Right renal cortex interstitium (tissue), 3 donors: ENCODE data around the gene DMKN. TPM values are rescaled to one million over a fixed set of nuclear protein-coding genes. Genes with fewer than 3 reads are reported as not detected.

Experiments
- DNase-seq, 3 donors: peaks; one replicate each; pipeline ENCODE4 v3.0.0-alpha.2; 2013; ENCODE audit warnings: low read depth in 3 of 3, low spot score in 2 of 3
- polyA plus RNA-seq, 3 donors: library from polyadenylated mRNA; unstranded; fragments of 120-200 nt; gene quantifications; one replicate each; pipeline ENCODE4 v1.2.1, GENCODE V29; 2013; ENCODE audit not compliant: insufficient read length in 3 of 3

Gene DMKN
- polyA plus RNA-seq, 3 donors = 68.1 to 72.6 (median 69.0) TPM

DNA sequence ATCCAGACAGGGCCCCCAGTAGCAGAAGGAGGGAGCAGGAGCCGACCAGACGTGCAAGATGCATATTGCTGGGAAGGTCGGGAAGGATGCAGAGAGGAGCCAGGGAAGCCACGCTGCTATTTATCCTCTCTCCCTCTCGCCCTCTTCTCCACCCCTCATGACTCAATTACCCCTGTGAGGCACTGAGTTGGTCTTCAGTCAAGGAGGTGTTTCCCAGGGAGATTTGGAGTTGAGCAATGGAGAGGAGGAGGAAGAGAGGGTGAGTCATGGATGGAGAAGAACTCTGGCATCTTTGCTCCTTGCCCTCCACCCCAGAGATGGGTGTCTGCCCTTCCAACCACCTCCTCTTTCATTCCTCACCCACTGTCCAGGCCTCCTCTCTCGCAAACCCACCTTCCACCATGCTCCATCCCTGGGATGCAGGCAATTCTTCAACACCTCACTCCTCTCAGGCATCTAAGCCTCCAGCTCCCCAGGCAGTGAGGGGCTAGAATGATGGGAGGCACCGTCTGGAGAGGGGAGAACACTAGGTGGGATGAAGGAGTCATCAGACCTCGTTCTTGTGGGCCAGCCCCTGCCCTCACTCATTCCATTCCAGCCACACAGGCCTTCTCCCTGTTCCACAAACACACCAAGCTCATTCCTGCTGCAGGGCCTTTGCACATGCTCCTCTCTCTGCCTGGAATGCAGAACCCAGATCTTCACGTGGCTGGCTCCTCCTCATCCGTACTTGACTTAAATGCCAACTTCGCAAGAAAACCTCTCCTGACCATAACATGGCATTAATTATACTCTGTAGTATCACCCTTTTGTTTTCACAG is 15.0 kb upstream of the DMKN start, which contains the start of gene SBSN:
Gene SBSN (minus strand): TSS at position 94 of the 821 bp plus-strand sequence. CDS start 30 bp downstream, at position 64.
- no peak for DNase-seq

GRCh38 chr19:35525873-35526272 is 12.4 kb upstream of the DMKN start:
- no peak for DNase-seq

DNA sequence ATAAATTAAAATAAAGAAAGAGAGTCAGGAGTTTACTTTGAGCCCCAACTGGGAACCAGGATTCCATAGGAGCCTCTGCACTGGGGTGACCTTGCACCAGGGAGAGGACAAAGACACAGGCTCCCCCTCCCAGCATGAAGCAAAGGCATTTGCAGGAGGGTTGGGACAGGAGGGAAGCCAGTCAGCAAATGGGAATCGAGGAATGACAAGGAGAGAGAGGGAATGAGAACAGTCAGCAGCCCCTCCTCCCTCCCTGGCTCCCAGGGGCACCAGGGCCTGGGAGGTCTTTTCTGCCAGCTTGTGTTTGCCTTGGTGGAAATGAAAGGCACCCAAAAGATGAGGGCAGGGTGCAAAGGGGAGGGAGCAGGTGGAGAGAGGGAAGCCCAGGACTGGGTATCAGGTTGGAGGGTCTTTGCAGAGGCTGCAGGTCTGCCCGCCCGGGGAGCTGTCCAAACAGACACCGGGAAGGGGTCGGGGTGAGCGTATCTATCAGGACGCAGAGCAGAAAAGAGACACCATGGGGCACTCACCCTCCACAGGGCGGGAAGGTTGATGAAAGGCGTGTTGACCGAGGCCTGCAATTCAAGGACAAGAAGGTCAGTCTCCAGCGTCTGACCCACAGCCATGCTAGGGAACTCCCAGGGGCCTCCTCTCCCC is 10.9 kb upstream of the DMKN start:
- no peak for DNase-seq

DNA sequence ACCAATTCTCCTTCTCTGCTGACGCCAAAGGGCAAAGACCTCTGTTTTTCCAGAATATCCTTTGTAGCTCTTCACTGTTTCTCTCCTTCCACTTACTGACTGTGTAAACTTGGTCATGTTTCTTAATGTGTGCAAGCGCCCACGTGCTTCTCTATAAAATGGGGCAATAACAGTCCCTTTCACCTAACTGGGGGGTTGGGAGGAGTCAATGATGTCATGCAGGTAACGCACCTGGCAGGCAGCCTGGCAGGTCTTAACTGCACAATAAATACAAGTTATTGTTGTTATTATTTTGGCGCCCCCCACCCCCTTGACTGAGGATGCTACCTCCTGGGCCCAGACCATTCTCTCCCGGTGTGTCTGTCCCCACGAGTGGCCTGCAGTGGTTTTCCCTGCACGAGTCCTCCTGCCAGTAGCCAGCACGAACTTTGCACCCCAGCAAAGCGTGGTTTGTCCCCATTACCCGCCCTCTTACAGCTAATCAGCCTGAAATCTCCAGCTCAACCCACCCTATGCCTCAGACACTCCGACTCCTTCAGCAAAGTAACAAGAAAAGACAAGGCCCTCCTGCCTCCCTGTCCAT is 9.4 kb upstream of the DMKN start:
- DNase-seq = no peak

- DNase-seq = no peak
These were observed 7.8 kb upstream of the DMKN start for GRCh38 chr19:35521124-35521743.

DNA sequence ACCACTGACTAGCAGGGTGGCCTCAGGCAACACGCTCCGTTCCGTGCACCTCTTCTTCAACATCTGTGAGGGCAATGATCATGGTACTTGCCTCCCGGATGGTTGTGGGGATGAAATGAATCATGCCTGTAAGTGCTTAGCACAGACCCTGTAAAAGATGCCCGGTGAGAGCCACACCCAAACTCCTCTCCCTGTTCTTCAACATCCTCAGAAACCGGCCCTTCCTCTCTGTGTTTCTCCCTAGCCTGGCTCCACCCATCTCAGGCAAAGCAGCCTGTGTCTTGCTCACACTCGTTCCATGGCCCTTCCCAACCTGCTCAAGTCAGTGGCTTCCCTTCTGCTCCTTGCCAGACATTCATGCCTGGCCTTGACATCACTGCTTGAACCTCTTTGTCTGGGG is 5.8 kb upstream of the DMKN start:
- no peak for DNase-seq

DNA sequence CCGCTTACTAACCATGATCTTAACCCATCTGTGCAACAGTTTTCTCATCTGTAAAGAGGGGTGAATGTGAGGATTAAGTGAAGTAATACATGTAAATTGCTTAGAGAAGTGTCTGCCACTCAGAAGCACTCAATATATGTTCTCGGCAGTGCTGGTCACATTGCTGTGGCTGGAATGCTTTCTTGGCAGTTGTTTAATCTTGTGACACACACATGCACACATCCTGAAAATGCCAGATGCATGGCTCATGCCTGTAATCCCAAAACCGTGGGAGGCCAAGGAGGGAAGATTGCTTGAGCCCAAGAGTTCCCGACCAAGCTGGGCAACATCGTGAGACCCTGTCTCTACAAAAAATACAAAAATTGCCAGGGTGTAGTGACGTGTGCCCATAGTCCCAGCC is 4.9 kb upstream of the DMKN start:
- DNase-seq = no peak

DNA sequence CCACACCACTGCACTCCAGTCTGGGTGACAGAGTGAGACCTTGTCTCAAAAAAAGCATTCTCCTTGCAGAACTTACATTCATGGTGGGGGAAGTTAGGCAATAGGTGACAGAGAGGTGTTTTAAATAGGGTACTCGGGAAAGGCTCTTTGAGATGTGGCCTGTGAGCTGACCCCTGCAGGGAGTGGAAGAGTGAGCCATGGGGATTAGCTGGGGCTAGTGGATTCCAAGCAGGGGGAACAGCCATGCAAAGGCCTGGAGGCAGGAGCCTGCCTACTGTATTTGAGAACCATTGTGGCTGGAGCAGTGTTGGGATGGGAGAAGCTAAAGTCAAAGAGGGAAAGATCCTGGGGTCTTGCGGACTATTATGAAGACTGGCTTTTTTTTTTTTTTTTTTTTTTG is 3.9 kb upstream of the DMKN start:
- no peak for DNase-seq

GRCh38 chr19:35516310-35516709 is 2.9 kb upstream of the DMKN start:
- DNase-seq = no peak

GRCh38 chr19:35514282-35514809 is 897 bp upstream of the DMKN start:
- DNase-seq = no peak

GRCh38 chr19:35512831-35513627 is 420 bp downstream of the DMKN start:
- no peak for DNase-seq

DNA sequence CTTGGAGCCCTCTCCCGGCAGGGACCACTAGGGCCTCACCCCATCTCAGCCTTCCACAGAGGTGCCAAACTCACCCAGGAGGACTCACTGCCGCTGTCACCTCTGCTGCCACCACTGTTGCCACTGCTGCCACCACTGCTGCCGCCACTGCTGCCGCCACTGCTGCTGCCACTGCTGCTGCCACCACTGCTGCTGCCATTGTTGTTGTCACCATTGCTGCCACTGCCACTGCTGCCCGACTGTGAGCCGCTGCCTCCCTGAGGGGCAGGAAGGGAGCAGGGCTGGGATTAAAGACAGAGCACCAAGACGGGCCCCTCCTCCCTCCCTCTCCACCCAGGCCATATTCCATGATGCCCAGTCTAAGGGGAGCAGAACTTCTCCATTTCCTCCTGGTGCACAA is 2.1 kb downstream of the DMKN start:
- no peak for DNase-seq

DNA sequence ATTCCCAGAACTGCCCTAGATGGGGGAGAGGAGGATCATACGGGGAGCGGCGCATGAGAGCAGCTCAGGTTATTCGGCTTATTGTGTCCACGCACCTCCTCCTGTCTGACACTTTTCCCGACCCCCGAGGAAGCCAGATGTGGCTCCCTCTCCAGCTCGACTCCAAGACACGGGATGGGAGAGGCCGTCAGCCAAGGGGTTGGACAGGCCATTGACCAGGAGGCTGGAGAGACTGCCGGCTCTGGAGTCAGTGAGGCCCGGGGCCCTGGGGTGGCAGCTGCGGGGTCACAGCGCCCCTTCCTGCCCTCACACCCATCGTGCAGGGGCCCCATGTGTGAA is 2.9 kb downstream of the DMKN start:
- DNase-seq = no peak

GRCh38 chr19:35509861-35510625 is 3.4 kb downstream of the DMKN start:
- DNase-seq = peak; percentile 73 to 85 (median 75)

DNA sequence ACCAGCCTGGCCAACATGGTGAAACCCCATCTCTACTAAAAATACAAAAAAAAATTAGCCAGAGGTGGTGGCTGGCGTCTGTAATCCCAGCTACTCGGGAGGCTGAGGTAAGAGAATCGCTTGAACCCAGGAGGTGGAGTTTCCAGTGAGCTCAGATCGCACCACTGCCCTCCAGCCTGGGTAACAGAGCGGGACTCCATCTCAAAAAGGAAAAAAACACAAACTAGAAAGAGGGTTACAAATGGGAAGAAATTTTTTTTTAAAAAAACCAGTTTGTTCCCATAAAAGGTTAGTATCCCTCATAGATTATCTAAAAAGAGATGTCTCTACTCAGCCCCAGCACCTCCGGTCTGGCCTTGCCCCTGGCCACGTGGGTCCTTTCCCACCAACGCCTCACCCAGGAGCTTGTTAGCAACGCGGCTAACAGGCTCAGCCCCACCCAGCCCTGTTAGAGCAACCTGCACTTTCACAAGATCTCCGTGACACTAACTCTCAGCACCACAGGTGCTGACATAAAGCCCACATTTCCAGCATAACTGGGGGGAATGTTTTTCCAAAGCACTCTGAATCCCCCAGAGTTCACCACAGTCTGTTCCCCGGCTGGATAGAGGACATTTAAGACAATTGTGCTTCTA is 4.3 kb downstream of the DMKN start:
- peak in 2 of 3 donors; percentile 18 to 29 for DNase-seq

DNA sequence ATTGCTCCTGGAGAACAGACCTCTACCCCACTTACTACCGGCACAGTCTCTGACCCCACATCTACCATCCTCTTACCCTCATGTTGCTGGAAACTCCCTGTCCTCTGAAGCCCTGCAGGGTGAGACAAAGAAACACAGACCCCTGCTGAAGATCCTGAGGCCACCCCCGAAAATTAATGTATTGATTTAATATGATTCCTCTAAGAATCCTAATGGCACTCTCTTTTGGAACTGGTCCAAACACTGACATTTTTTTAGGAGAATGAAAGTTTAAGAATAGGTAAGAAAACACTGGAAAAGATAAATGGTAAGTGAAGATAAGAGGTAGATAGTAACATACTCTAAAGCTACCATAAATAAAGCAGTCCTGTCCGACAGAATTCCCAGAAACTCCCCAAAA is 5.3 kb downstream of the DMKN start:
- no peak for DNase-seq

DNA sequence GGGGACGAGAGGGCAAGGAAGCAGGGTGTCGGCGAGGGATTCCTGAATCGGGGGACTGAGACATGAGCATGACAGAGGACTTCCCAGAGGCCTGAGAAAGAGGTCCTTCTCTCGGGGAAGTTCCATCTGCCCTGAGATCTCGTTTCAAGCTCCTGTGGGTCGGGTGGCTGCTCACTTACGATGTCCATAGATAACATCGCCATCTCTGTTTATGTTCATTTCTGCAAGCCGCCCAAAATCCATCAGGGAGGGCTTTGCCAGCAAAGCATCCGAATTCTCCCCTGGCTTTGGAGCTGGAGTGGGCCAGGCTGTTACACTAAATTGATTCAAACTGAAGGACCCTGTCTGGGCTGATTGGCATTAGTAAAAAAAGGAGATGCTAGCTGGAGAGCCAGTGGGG is 5.9 kb downstream of the DMKN start:
- DNase-seq = no peak

- DNase-seq = no peak
These were observed 7.4 kb downstream of the DMKN start for GRCh38 chr19:35506011-35506410.

DNA sequence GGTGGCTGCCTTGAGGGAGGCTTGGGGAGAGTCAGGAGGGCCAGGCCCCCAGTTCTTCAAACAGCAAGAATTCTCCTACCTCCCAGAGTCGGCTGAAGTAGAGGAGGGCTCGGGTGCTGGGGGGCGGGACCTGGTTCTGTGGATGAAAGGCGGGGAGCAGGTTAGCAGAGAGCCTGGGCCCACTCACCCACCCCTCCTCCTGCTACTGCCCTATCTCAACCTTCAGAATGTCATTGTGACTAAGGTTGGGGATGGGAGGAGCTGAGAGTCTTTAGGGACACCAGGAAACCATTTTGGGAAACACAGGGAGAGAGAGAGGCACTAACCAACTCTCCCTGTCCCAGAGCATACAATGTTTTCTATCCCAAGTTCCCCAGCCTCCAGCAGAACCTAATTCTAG is 10.7 kb downstream of the DMKN start:
- no peak for DNase-seq
